GM23338 (cell line): Measurements from ENCODE around the gene RELCH.

ENCODE experiments used
- EZH2 ChIP-seq: fragments of 200-600 bp; sonication (generic); IDR thresholded peaks from one replicate; pipeline ENCODE4 v1.8.0; 2017; ENCODE audit warnings: antibody characterized with exemption, mild to moderate bottlenecking, low read depth; ENCODE audit not compliant: unreplicated experiment
- EZH2phosphoT487 ChIP-seq: fragments of 200-600 bp; sonication (generic); IDR thresholded peaks from one replicate; pipeline ENCODE4 v1.8.1; 2018; ENCODE audit warnings: antibody characterized with exemption; ENCODE audit not compliant: unreplicated experiment
- ZNF114 ChIP-seq: fragments of 250-450 bp; sonication (Bioruptor Pico); IDR thresholded peaks from 2 replicates; pipeline ENCODE4 v1.5.0; 2020; ENCODE audit warnings: mild to moderate bottlenecking, moderate library complexity
- TF ChIP-seq, protein P1 (sequence below), 2 experiments: fragments of 200-600 bp in 1 of 2; sonication (generic) in 1 of 2; conservative IDR thresholded peaks; 2 replicates each; pipeline versions ENCODE4 v1.5.1 to v1.6.1; 2016 to 2017; ENCODE audit warnings: antibody characterized with exemption in 2 of 2, low read depth in 2 of 2, mild to moderate bottlenecking in 2 of 2, moderate library complexity in 1 of 2

DNA sequence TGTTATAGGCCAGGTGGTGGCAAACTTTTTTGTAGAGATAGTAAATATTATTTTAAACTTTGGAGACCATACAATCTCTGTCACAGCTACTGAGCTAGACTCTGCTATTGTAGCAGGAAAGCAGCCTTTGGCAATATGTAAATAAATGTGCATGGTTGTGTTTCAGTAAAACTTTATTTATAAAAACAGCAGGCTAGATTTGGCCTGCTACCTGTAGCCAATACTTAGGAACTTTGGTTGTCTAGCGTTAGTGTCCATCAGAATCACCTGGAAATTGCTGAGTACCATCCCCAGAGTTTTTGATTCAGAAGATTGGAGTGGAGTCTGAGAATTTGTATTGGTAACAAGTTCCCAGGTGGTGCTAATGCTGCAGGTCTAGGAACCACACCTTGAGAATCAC is 114.3 kb downstream of the RELCH start:
- TF ChIP-seq, protein P1, sequence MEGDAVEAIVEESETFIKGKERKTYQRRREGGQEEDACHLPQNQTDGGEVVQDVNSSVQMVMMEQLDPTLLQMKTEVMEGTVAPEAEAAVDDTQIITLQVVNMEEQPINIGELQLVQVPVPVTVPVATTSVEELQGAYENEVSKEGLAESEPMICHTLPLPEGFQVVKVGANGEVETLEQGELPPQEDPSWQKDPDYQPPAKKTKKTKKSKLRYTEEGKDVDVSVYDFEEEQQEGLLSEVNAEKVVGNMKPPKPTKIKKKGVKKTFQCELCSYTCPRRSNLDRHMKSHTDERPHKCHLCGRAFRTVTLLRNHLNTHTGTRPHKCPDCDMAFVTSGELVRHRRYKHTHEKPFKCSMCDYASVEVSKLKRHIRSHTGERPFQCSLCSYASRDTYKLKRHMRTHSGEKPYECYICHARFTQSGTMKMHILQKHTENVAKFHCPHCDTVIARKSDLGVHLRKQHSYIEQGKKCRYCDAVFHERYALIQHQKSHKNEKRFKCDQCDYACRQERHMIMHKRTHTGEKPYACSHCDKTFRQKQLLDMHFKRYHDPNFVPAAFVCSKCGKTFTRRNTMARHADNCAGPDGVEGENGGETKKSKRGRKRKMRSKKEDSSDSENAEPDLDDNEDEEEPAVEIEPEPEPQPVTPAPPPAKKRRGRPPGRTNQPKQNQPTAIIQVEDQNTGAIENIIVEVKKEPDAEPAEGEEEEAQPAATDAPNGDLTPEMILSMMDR (conservative IDR thresholded peaks at IDR 0.05; ENCODE audit: low read depth in 2 of 2), result no peak
- no peak for TF ChIP-seq EZH2phosphoT487
- no peak for TF ChIP-seq ZNF114 (CRISPR knock-in tag)
- TF ChIP-seq EZH2, result no peak
